ENCODE data around the gene MUC3A. TPM values are rescaled to one million over a fixed set of nuclear protein-coding genes. Genes with fewer than 3 reads are reported as not detected.

The MUC3A gene
- total and polyA plus RNA-seq, 4 donors = 0.25 to 2.9 (median 0.87) TPM

DNA sequence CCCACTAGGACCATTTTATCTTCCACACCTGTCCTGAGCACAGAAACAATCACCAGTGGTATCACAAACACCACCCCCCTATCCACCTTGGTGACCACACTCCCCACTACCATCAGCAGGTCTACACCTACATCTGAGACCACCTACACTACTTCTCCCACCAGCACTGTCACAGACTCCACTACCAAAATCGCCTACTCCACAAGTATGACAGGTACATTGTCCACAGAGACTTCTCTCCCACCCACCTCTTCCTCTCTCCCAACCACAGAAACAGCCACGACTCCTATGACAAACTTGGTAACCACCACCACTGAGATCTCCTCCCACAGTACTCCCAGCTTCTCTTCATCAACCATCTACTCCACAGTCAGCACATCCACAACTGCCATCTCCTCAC, 3.3 kb downstream of the MUC3A start:
- Histone ChIP-seq H3K4me3 (ENCODE audit: low read depth in 1 of 3, low read length in 3 of 3) (no peak overlapping the region), H3K27ac (ENCODE audit: low read depth in 1 of 2, low read length in 2 of 2) (no peak overlapping the region), H3K9me3 (ENCODE audit: control insufficient read depth in 4 of 4, low read length in 3 of 4) (no peaks in the 10 kb centered on the region), H3K36me3 (ENCODE audit: control insufficient read depth in 4 of 4, insufficient read depth in 3 of 4, low read depth in 1 of 4, low read length in 3 of 4) (peaks cover 0 to 3% (median 0%) of the 10 kb centered on the region in 4 donors), H3K4me1 (ENCODE audit: control insufficient read depth in 4 of 4, insufficient read depth in 4 of 4, low read length in 3 of 4) (peaks cover 0 to 10% (median 2%) of the 10 kb centered on the region in 4 donors), H3K27me3 (ENCODE audit: control insufficient read depth in 4 of 4, insufficient read depth in 4 of 4, low read length in 3 of 4) (no peaks in the 10 kb centered on the region), H3K9ac (ENCODE audit: low read depth in 1 of 2, low read length in 2 of 2) (no peak overlapping the region)
- DNase-seq (ENCODE audit: low spot score) = no peak
- 68% methylated on average over 2 of the region's 2 CpGs for WGBS
- no peak for TF ChIP-seq HNF4A (conservative IDR thresholded peaks at IDR 0.05)
- TF ChIP-seq, protein P1, sequence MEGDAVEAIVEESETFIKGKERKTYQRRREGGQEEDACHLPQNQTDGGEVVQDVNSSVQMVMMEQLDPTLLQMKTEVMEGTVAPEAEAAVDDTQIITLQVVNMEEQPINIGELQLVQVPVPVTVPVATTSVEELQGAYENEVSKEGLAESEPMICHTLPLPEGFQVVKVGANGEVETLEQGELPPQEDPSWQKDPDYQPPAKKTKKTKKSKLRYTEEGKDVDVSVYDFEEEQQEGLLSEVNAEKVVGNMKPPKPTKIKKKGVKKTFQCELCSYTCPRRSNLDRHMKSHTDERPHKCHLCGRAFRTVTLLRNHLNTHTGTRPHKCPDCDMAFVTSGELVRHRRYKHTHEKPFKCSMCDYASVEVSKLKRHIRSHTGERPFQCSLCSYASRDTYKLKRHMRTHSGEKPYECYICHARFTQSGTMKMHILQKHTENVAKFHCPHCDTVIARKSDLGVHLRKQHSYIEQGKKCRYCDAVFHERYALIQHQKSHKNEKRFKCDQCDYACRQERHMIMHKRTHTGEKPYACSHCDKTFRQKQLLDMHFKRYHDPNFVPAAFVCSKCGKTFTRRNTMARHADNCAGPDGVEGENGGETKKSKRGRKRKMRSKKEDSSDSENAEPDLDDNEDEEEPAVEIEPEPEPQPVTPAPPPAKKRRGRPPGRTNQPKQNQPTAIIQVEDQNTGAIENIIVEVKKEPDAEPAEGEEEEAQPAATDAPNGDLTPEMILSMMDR (IDR thresholded peaks at IDR 0.05; ENCODE audit: low read depth, low read length, missing input control) = no peak

DNA sequence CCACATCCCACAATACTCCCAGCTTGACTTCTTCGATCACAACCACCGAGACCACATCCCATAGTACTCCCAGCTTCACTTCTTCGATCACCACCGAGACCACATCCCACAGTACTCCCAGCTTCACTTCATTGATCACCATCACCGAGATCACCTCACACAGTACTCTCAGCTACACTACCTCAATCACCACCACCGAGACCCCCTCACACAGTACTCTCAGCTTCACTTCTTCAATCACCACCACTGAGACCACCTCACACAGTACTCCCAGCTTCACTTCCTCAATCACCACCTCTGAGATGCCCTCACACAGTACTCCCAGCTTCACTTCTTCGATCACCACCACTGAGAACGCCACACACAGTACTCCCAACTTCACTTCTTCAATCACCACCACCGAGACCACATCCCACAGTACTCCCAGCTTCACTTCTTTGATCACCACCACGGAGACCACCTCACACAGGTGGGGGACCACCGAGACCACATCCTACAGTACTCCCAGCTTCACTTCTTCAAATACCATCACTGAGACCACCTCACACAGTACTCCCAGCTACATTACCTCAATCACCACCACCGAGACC, 8.6 kb downstream of the MUC3A start:
- 69% methylated on average over 12 of the region's 12 CpGs for WGBS
- Histone ChIP-seq H3K4me3 (ENCODE audit: low read depth in 1 of 3, low read length in 3 of 3) (no peak overlapping the region), H3K9ac (ENCODE audit: low read depth in 1 of 2, low read length in 2 of 2) (no peak overlapping the region), H3K4me1 (ENCODE audit: control insufficient read depth in 4 of 4, insufficient read depth in 4 of 4, low read length in 3 of 4) (no peaks in the 10 kb centered on the region), H3K27ac (ENCODE audit: low read depth in 1 of 2, low read length in 2 of 2) (no peak overlapping the region), H3K27me3 (ENCODE audit: control insufficient read depth in 4 of 4, insufficient read depth in 4 of 4, low read length in 3 of 4) (no peaks in the 10 kb centered on the region), H3K9me3 (ENCODE audit: control insufficient read depth in 4 of 4, low read length in 3 of 4) (no peaks in the 10 kb centered on the region), H3K36me3 (ENCODE audit: control insufficient read depth in 4 of 4, insufficient read depth in 3 of 4, low read depth in 1 of 4, low read length in 3 of 4) (peaks cover 0 to 16% (median 3%) of the 10 kb centered on the region in 4 donors)
- no peak for TF ChIP-seq JUND (IDR thresholded peaks at IDR 0.05)
- TF ChIP-seq, protein P2, sequence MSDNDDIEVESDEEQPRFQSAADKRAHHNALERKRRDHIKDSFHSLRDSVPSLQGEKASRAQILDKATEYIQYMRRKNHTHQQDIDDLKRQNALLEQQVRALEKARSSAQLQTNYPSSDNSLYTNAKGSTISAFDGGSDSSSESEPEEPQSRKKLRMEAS (IDR thresholded peaks at IDR 0.05) = no peak
- no peak for TF ChIP-seq GABPA (IDR thresholded peaks at IDR 0.05 in 1 of 2, conservative IDR thresholded peaks at IDR 0.05 in 1 of 2)
- TF ChIP-seq SP1 (IDR thresholded peaks at IDR 0.05) = no peak
- TF ChIP-seq RAD21 (IDR thresholded peaks at IDR 0.05) = no peak
- TF ChIP-seq FOXA2 (IDR thresholded peaks at IDR 0.05) = no peak
- TF ChIP-seq, protein P1 (IDR thresholded peaks at IDR 0.05; ENCODE audit: low read depth, low read length, missing input control) = no peak
- TF ChIP-seq, protein P3, sequence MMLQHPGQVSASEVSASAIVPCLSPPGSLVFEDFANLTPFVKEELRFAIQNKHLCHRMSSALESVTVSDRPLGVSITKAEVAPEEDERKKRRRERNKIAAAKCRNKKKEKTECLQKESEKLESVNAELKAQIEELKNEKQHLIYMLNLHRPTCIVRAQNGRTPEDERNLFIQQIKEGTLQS (IDR thresholded peaks at IDR 0.05) = no peak
- TF ChIP-seq, protein P4, sequence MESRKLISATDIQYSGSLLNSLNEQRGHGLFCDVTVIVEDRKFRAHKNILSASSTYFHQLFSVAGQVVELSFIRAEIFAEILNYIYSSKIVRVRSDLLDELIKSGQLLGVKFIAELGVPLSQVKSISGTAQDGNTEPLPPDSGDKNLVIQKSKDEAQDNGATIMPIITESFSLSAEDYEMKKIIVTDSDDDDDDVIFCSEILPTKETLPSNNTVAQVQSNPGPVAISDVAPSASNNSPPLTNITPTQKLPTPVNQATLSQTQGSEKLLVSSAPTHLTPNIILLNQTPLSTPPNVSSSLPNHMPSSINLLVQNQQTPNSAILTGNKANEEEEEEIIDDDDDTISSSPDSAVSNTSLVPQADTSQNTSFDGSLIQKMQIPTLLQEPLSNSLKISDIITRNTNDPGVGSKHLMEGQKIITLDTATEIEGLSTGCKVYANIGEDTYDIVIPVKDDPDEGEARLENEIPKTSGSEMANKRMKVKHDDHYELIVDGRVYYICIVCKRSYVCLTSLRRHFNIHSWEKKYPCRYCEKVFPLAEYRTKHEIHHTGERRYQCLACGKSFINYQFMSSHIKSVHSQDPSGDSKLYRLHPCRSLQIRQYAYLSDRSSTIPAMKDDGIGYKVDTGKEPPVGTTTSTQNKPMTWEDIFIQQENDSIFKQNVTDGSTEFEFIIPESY (IDR thresholded peaks at IDR 0.05) = no peak
- no peak for DNase-seq (ENCODE audit: low spot score)
